RWPE2 (cell line): ENCODE data around the gene MMP21.

Experiments used
- ATAC-seq: fragments of 200-7000 bp; cut with Tn5 transposase; 3 replicates; pipeline ENCODE4 v1.9.1; 2021; ENCODE audit warnings: low read depth
- DNase-seq: peaks from one replicate; pipeline ENCODE4 v3.0.0-alpha.2; 2020; ENCODE audit warnings: low spot score
- H3K27ac ChIP-seq: fragments of 450-650 bp; 2 replicates; pipeline ENCODE4 v1.5.1; 2017; ENCODE audit warnings: mild to moderate bottlenecking; ENCODE audit not compliant: poor library complexity, severe bottlenecking
- H3K27me3 ChIP-seq: fragments of 250-450 bp; sonication (Bioruptor Pico); 2 replicates; pipeline ENCODE4 v1.5.1; 2021; ENCODE audit warnings: mild to moderate bottlenecking, moderate library complexity; ENCODE audit not compliant: insufficient read depth, poor library complexity, severe bottlenecking
- H3K36me3 ChIP-seq: fragments of 250-450 bp; sonication (Bioruptor Pico); 2 replicates; pipeline ENCODE4 v1.5.1; 2020; ENCODE audit warnings: low read depth, mild to moderate bottlenecking, moderate library complexity
- H3K4me1 ChIP-seq: fragments of 250-450 bp; sonication (Bioruptor Pico); 2 replicates; pipeline ENCODE4 v1.5.1; 2021; ENCODE audit warnings: mild to moderate bottlenecking, moderate library complexity; ENCODE audit not compliant: insufficient read depth, poor library complexity, severe bottlenecking
- H3K4me3 ChIP-seq: fragments of 250-450 bp; sonication (Bioruptor Pico); 2 replicates; pipeline ENCODE4 v1.5.1; 2021; ENCODE audit warnings: mild to moderate bottlenecking, moderate library complexity; ENCODE audit not compliant: severe bottlenecking
- H3K9me3 ChIP-seq: fragments of 250-450 bp; sonication (Bioruptor Pico); 2 replicates; pipeline ENCODE4 v1.5.1; 2021; ENCODE audit warnings: mild to moderate bottlenecking, moderate library complexity; ENCODE audit not compliant: severe bottlenecking
- CTCF ChIP-seq: fragments of 450-650 bp; IDR thresholded peaks from one replicate; pipeline ENCODE4 v1.5.1; 2017; ENCODE audit warnings: mild to moderate bottlenecking, moderate library complexity; ENCODE audit not compliant: poor library complexity, severe bottlenecking

The MMP21 gene

GRCh38 chr10:125738206-125738605 is 37.4 kb downstream of the MMP21 start:
- DNase-seq = no peak
- ATAC-seq = no peak
- H3K27me3 ChIP-seq = no peaks in the 10 kb centered on the region
- no peak overlapping the region for H3K27ac ChIP-seq
- no peak overlapping the region for H3K4me3 ChIP-seq
- no peaks in the 10 kb centered on the region for H3K9me3 ChIP-seq
- no peaks in the 10 kb centered on the region for H3K4me1 ChIP-seq
- no peak for TF ChIP-seq CTCF
- H3K36me3 ChIP-seq = peaks cover 97% of the 10 kb centered on the region

- ATAC-seq (no peak), DNase-seq (no peak)
- Histone ChIP-seq H3K4me3 (no peak overlapping the region), H3K4me1 (no peaks in the 10 kb centered on the region), H3K36me3 (peaks cover 100% of the 10 kb centered on the region), H3K27ac (no peak overlapping the region), H3K27me3 (no peaks in the 10 kb centered on the region), H3K9me3 (no peaks in the 10 kb centered on the region)
- TF ChIP-seq CTCF = peak; percentile 20
These were observed 40.8 kb downstream of the MMP21 start for GRCh38 chr10:125734823-125735222.

GRCh38 chr10:125734148-125734547 is 41.5 kb downstream of the MMP21 start:
- ATAC-seq = no peak
- Histone ChIP-seq H3K4me1 (no peaks in the 10 kb centered on the region), H3K27me3 (no peaks in the 10 kb centered on the region), H3K4me3 (no peak overlapping the region), H3K27ac (no peak overlapping the region), H3K36me3 (peaks cover 100% of the 10 kb centered on the region), H3K9me3 (no peaks in the 10 kb centered on the region)
- TF ChIP-seq CTCF = no peak
- no peak for DNase-seq

GRCh38 chr10:125727436-125727835 is 48.2 kb downstream of the MMP21 start:
- no peak overlapping the region for H3K27ac ChIP-seq
- H3K4me1 ChIP-seq = no peaks in the 10 kb centered on the region
- H3K36me3 ChIP-seq = peaks cover 100% of the 10 kb centered on the region
- H3K9me3 ChIP-seq = no peaks in the 10 kb centered on the region
- ATAC-seq (no peak), DNase-seq (no peak)
- H3K4me3 ChIP-seq = no peak overlapping the region
- TF ChIP-seq CTCF = no peak
- H3K27me3 ChIP-seq = no peaks in the 10 kb centered on the region

DNA sequence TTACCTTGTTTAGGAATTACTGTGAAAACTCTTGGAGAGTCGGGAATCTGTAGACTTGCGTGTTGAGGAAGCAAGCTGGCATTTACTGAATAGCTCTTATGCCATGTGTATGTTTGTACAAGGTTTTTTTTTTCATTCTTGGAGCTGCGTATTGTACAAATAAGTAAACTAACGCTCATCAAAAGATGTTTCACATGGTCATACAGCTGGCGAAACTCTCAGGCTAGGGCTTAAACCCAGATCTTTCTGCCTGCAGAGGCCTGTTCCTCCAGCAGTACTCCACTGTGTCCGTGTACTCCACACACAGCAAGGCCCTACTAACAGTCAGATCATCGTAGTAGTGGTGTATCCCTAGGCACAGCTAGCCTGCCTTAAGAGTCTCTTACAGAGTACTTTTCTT is 48.7 kb downstream of the MMP21 start:
- ATAC-seq (no peak), DNase-seq (no peak)
- no peak overlapping the region for H3K27ac ChIP-seq
- H3K4me1 ChIP-seq = no peaks in the 10 kb centered on the region
- H3K4me3 ChIP-seq = no peak overlapping the region
- no peaks in the 10 kb centered on the region for H3K27me3 ChIP-seq
- peaks cover 100% of the 10 kb centered on the region for H3K36me3 ChIP-seq
- TF ChIP-seq CTCF = no peak
- no peaks in the 10 kb centered on the region for H3K9me3 ChIP-seq
